Type B pancreatic cell (in vitro differentiated cells): ENCODE measurements around the gene GALNT1. TPM values are rescaled to one million over a fixed set of nuclear protein-coding genes. Genes with fewer than 3 reads are reported as not detected.

Experiments used
- DNase-seq: peaks from one replicate; pipeline ENCODE4 v3.0.0; 2021; ENCODE audit warnings: mixed read lengths; ENCODE audit not compliant: unreplicated experiment; ENCODE audit errors: extremely low spot score
- H3K27ac Mint-ChIP-seq: 2 replicates; pipeline ENCODE4 v1.8.0; 2021; ENCODE audit warnings: mild to moderate bottlenecking, mixed read lengths
- H3K27me3 Mint-ChIP-seq: 2 replicates; pipeline ENCODE4 v1.8.0; 2021; ENCODE audit warnings: mixed read lengths
- H3K36me3 Mint-ChIP-seq: 2 replicates; pipeline ENCODE4 v1.8.0; 2021; ENCODE audit warnings: mixed read lengths
- H3K4me1 Mint-ChIP-seq: one replicate; pipeline ENCODE4 v1.8.0; 2021; ENCODE audit warnings: mixed read lengths; ENCODE audit not compliant: unreplicated experiment
- H3K4me3 Mint-ChIP-seq: 2 replicates; pipeline ENCODE4 v1.8.0; 2021; ENCODE audit warnings: mild to moderate bottlenecking, mixed read lengths
- H3K9me3 Mint-ChIP-seq: 2 replicates; pipeline ENCODE4 v1.8.0; 2021; ENCODE audit warnings: mixed read lengths
- CTCF ChIP-seq: fragments of 200-600 bp; sonication (generic); conservative IDR thresholded peaks from 2 replicates; pipeline ENCODE4 v1.5.0; 2021; ENCODE audit warnings: antibody characterized with exemption, mild to moderate bottlenecking
- total RNA-seq: library from RNA; stranded (reverse); gene quantifications from 2 replicates; pipeline ENCODE4 v1.2.1, GENCODE V29; 2021; ENCODE audit warnings: low replicate concordance

The GALNT1 gene
- total RNA-seq, 1 donor from 2014 or later = 92.1 TPM

- Mint-ChIP-seq H3K4me1 (no peaks in the 10 kb centered on the region), H3K4me3 (no peak overlapping the region), H3K9me3 (no peaks in the 10 kb centered on the region), H3K36me3 (peaks cover 24% of the 10 kb centered on the region), H3K27me3 (no peaks in the 10 kb centered on the region), H3K27ac (no peak overlapping the region)
- no peak for DNase-seq
- TF ChIP-seq CTCF = no peak
These were observed 92.1 kb downstream of the GALNT1 start for GRCh38 chr18:35673682-35674081.

- Mint-ChIP-seq H3K4me1 (peaks cover 6% of the 10 kb centered on the region), H3K9me3 (no peaks in the 10 kb centered on the region), H3K27ac (no peak overlapping the region), H3K36me3 (peaks cover 41% of the 10 kb centered on the region), H3K4me3 (no peak overlapping the region), H3K27me3 (no peaks in the 10 kb centered on the region)
- no peak for TF ChIP-seq CTCF
- no peak for DNase-seq
These were observed 98.6 kb downstream of the GALNT1 start for GRCh38 chr18:35680139-35680551.

GRCh38 chr18:35682281-35682867 lies 100.8 kb downstream of the GALNT1 start:
- Mint-ChIP-seq H3K27ac (no peak overlapping the region), H3K36me3 (peaks cover 32% of the 10 kb centered on the region)

GRCh38 chr18:35683021-35683420 lies 101.5 kb downstream of the GALNT1 start:
- Mint-ChIP-seq H3K4me3 (no peak overlapping the region), H3K4me1 (peaks cover 6% of the 10 kb centered on the region), H3K36me3 (peaks cover 32% of the 10 kb centered on the region), H3K27me3 (no peaks in the 10 kb centered on the region), H3K27ac (no peak overlapping the region), H3K9me3 (no peaks in the 10 kb centered on the region)
- no peak for DNase-seq
- TF ChIP-seq CTCF = no peak

More at GRCh38 chr18:35682281-35682867, 100.8 kb downstream of the GALNT1 start:
- no peak for TF ChIP-seq CTCF
- Mint-ChIP-seq H3K4me3 (no peak overlapping the region), H3K27me3 (no peaks in the 10 kb centered on the region), H3K4me1 (peaks cover 6% of the 10 kb centered on the region), H3K9me3 (no peaks in the 10 kb centered on the region)
- DNase-seq = no peak

GRCh38 chr18:35688757-35689156 lies 107.2 kb downstream of the GALNT1 start:
- peaks cover 27% of the 10 kb centered on the region for H3K36me3 Mint-ChIP-seq
- H3K4me3 Mint-ChIP-seq = no peak overlapping the region
- TF ChIP-seq CTCF = no peak
- no peak for DNase-seq
- H3K4me1 Mint-ChIP-seq = no peaks in the 10 kb centered on the region
- no peaks in the 10 kb centered on the region for H3K9me3 Mint-ChIP-seq
- H3K27ac Mint-ChIP-seq = no peak overlapping the region
- no peaks in the 10 kb centered on the region for H3K27me3 Mint-ChIP-seq

DNA sequence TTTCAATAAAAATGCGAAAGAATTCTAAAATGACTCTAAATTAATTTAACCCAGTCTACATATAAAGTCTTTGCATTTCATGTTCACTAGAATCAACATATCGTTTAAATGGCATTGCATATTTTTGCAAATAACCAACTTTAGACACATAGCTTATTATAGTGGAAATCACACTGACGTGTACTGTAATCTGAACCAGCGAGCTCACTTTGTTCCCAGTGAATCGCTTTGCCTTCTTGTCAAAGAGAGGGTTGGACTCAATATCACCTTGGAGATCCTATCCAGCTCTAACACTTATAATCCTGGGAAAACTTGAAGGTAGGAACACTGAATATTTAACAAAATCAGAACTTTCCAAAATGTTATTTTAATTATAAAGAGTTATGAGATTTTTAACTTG lies 108.2 kb downstream of the GALNT1 start:
- DNase-seq = no peak
- Mint-ChIP-seq H3K27me3 (no peaks in the 10 kb centered on the region), H3K27ac (no peak overlapping the region), H3K4me3 (no peak overlapping the region), H3K4me1 (no peaks in the 10 kb centered on the region), H3K9me3 (no peaks in the 10 kb centered on the region), H3K36me3 (peaks cover 17% of the 10 kb centered on the region)
- TF ChIP-seq CTCF = no peak
